Measurements from ENCODE around the gene NID2. TPM values are rescaled to one million over a fixed set of nuclear protein-coding genes. Genes with fewer than 3 reads are reported as not detected.

The NID2 gene
- total RNA-seq, 1 experiment from 2014 or later: 22.2 TPM

GRCh38 chr14:52005625-52006024 is 63.2 kb downstream of the NID2 start:
- DNase-seq (ENCODE audit: low spot score): no peak

DNA sequence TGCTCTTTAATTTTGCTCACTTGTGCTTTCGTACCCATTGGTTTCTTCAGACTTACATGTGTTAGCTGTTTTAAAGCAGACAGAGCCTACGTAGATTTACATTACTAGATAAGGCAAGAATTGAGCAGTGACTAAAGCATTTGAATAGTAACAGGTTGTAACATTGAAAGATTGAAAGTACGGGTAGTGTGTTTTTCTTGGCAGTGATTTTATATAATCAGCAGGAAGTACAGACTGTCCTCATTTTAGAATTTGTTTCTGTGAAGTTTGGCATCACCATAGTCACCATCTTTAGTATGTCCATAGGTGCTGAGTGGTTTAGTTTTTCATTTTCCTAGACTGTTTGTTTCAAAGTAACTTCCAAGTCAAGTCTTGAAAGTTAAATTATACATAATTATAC is 65.5 kb downstream of the NID2 start:
- DNase-seq (ENCODE audit: low spot score): no peak

DNA sequence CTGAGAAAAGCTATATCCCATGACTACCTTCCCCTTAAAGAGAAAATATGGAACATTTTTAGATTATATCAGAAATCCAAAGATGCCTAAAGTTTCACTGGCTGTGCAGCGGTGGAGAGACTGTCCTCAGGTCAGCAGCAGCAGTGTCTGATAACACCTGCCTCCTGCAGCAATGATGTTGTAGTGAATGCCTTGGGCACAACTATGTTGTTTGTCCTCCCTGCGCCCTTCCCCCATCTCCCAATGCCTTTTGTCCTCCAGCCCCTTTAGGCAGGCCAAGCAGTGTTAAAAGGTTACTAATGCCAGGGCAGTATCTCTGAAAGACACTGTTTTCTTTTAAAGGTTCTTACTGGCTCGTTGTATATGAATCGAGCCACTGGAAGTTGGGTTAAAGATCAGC is 66.3 kb downstream of the NID2 start:
- DNase-seq (ENCODE audit: low spot score): no peak

GRCh38 chr14:52000696-52001095 is 68.2 kb downstream of the NID2 start:
- no peak for DNase-seq (ENCODE audit: low spot score)

DNA sequence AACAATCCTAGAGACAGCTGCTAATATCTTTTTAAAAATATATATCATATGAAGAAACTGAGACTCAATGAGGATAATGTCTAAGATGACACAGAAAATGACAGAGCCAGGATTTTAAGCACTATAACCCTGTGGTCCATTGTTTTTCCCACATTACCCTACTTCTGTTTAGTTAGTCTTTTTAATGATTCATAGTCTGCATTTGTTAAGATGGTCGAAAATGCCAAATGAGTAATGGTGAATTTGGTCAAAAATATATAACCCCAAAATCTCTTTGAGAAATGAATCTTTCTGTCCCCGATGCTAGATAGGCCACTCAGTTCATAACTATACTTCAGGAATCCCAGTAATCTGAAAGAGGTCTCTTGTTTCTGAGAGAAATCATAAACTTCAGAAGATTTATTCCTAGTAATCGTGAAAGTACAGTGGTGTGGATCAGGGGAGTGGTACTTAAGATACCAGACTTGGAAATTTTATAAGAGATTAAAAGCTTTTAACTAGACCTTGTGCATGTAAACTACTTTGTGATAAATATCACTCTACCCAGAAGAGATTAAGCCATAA is 68.8 kb downstream of the NID2 start:
- DNase-seq (ENCODE audit: low spot score): no peak

DNA sequence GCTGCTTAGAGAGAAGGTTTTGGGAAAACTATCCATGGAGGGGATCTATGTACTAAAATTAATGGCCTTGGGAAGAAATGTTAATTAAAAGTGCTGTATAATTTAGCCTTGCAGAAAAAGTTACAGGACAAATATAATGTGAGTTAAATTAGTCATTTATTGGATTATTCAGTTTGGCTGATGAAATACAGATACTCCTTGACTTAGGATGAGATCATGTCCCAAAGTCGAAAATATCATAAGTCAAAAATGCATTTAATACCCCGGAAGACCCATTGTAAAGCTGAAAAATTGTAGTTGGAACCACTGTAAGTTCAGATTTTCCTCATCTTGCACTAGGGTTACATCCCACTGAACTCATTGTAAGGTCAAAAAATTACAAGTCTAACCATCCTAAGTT is 69.8 kb downstream of the NID2 start:
- no peak for DNase-seq (ENCODE audit: low spot score)

GRCh38 chr14:51998348-51998747 is 70.5 kb downstream of the NID2 start:
- DNase-seq (ENCODE audit: low spot score): no peak

DNA sequence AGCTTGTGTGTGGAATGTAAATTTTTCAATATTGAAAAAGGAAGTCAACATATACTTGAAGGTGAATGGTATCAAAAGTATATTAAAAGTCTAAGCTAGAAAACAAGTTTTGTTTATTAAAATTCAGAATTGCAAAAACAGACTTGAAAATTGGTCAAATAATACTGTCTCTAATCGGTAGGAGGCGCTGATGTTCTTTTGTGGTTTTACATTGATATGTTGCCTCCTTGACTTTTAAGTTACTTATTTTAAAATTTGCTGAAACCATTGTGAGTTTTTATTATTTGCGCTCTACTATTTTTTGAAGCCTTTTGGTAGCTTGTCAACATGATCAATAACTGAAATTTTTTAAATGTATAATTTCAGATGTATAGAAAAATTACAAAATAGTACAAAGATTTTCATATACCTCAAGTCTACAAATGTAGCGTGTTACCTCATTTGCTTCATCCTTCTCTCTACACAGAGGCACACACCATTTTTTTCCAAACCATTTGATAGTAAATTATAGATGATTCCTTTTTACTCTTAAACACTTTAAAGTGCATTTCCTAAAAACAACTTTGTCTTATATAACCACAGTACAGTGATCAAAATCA is 72.6 kb downstream of the NID2 start:
- DNase-seq (ENCODE audit: low spot score): no peak

- no peak for DNase-seq (ENCODE audit: low spot score)
Measured at GRCh38 chr14:51993285-51993920, 75.5 kb downstream of the NID2 start.

GRCh38 chr14:51990488-51990887 is 78.4 kb downstream of the NID2 start:
- no peak for DNase-seq (ENCODE audit: low spot score)

- peak; percentile 89 for DNase-seq (ENCODE audit: low spot score)
Measured at GRCh38 chr14:51989293-51990234, 79.3 kb downstream of the NID2 start, which contains the start of gene RTRAF. RTRAF (plus strand) TSS chr14:51989546; CDS start chr14:51989640, 94 bp downstream.

DNA sequence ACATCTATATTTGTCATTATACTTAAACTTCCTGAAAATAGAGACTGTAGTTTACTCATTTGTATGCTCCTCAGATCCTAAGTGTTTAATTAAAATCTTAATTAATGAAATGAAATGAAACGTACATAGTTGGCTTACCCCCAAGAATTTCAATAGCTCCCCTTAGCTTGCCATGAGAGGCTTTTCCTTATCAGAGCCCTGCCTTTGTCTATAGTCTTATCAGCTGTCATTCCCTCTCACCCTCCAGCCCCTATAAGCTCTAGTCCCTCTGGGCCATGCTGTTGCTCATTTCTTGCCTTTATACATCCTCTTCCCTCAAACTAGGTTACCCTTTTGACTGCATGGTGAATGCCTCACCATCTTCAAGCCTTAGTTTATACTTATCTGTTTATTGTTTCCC is 80.6 kb downstream of the NID2 start:
- no peak for DNase-seq (ENCODE audit: low spot score)

DNA sequence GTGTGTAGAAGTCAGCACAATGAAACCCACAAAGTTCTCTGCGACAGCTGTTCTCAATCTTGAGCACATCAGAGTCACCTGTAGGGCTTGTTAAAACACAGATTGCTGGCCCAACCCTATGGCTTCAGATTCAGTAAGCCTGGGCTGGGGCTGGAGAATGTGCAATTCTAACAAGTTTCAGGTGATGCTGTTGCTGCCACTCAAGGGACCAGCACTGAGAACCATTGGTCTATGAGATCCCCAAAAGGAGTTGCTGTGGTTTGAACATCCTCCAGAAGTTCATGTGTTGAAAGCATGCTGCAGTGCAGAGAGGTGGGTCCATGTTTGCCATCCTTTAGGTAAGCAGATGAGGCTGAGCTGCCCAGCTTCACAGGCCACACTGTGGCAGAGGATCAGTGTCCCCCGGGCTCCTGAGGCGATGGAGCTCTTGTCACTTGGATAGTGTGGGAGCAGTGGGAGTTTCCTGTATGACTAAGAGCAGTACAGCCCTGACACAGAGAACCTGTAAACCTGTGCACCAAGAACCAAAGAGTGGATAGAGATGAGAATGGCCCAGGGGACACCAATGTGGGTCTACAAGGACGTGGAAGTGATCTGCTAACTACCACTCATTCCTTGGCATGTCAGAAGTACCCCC is 87.5 kb downstream of the NID2 start:
- DNase-seq (ENCODE audit: low spot score): no peak

DNA sequence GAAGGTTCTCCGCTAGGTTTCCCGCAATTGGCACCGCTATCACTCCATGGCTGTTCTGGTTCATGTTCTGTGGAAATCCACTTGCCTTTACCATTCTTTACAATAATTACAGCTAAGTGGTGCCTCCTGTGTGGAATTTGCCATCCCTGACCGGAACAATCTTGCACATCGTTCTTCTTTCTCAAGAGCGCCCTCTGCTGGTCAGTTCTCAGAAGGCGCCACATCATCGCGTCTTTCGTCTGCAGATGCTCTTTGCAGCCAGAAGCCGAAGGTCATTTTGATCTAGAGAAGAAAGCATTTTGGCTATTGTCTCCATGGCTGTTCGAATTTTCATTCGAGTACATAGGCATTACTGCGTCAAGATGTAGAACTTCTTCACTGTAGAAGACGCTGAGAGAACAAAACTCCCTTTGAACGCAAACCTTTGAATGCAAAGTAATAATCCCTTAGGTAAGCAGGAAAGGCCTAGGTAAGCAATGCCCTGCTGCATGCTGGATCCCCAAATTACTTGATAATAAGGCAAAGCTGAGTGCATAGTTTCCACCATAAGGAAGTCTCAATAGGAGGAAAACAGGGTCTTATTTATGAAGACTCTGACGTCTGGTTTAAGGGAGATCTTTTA is 89.7 kb downstream of the NID2 start:
- peak; percentile 65 for DNase-seq (ENCODE audit: low spot score)

DNA sequence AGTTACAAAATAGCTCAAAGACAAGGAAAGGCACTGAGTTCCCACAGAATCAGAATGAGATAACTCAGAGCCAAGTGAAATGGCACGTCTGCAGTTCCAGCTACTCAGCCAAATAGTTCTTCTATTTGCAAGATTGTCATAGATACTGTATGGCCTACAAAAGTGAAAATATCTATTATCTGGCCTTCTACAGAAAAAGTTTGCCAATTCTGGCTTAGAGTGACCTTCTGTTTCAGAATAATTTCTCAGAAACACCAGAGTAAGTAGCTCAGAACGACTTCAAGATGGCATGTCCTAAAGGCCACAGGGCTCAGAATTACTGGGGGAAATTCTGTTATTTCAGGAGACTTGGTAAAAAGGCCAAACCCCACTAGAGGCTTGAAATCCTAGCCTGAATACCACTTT is 90.2 kb downstream of the NID2 start:
- DNase-seq (ENCODE audit: low spot score): no peak

GRCh38 chr14:51977075-51977474 is 91.8 kb downstream of the NID2 start:
- no peak for DNase-seq (ENCODE audit: low spot score)

- DNase-seq (ENCODE audit: low spot score): no peak
Measured at GRCh38 chr14:51972566-51972965, 96.3 kb downstream of the NID2 start.

DNA sequence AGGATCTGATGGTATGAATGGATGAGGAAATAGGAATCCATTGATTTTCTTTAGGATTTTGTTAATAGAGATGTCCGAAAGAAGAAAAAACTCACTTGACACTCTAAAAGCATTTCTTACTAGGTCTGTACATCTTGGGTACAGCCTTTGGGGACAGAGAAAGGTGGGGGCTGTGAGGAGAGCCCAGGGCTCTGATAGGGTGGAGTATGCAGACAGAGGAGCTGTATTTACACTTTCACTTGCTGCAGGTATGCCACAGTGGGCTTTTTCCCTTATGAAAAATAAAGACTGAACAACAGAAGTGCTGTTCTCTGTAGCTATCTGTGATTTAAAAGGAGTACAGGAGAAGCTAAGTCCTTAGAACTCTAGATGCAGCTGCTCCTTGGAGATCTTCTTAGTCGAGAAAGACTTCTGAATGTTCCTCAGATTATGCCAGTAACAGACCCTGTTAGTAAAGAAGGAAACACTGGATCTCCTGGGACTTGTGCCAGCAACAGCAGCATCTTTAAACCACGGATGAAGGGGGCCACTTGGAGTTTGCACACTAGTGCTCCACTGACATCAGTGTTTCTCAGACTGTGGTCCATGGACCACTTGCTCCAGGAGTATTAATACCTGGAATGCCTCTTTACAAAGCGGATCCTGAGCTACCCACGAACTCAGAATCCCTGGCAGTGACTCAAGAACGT is 98.9 kb downstream of the NID2 start:
- DNase-seq (ENCODE audit: low spot score): no peak

- no peak for DNase-seq (ENCODE audit: low spot score)
Measured at GRCh38 chr14:51967521-51967920, 101.3 kb downstream of the NID2 start.

GRCh38 chr14:51963286-51963685 is 105.6 kb downstream of the NID2 start:
- DNase-seq (ENCODE audit: low spot score): no peak

DNA sequence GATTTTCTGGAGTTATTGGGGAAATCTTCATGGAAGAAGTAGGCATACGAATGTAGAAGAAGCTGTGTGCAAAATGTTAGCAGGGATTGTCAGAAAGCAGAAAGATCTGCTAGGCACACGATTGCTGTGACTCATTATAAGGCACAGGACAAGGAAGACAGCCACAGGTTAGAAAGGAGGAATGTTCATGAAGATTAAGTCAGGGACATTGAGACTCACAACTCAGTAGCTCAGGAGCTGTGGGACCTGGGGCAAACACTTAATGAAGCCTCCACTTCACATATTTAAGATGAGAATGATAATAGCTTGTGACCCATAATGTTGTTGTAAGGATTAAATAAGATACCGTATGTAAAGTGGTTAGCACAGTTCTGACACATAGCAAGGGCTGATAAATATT is 106.1 kb downstream of the NID2 start:
- DNase-seq (ENCODE audit: low spot score): no peak

All from H4 (cell line).